DMS53 treated with DMSO at 0.1 percent for 48 hours (cell line): ENCODE results near the gene BIRC3.

Source experiments
- DNase-seq: peaks from one replicate; lab custom pipeline; 2025; ENCODE audit not compliant: unreplicated experiment; lab: John Stamatoyannopoulos, UW

Gene BIRC3

GRCh38 chr11:102317099-102317767 lies at the start of gene BIRC3:
Gene BIRC3, plus strand, starts transcription at chr11:102317484. Its CDS starts 7,026 bp downstream, at chr11:102324510.
- DNase-seq: peak; percentile 93

- no peak for DNase-seq
Observed at GRCh38 chr11:102267609-102268008, 49.7 kb upstream of the BIRC3 start.

GRCh38 chr11:102268083-102268984 lies 49.0 kb upstream of the BIRC3 start:
- peak; percentile 94 for DNase-seq

- peak; percentile 45 for DNase-seq
Observed at GRCh38 chr11:102268985-102269470, 48.3 kb upstream of the BIRC3 start.

- DNase-seq: no peak
Observed at GRCh38 chr11:102269927-102270326, 47.4 kb upstream of the BIRC3 start.

GRCh38 chr11:102272047-102272824 lies 45.0 kb upstream of the BIRC3 start:
- no peak for DNase-seq

GRCh38 chr11:102274628-102275027 lies 42.7 kb upstream of the BIRC3 start:
- no peak for DNase-seq

- no peak for DNase-seq
Observed at GRCh38 chr11:102276362-102276761, 40.9 kb upstream of the BIRC3 start.

- no peak for DNase-seq
Observed at GRCh38 chr11:102276783-102277182, 40.5 kb upstream of the BIRC3 start.

GRCh38 chr11:102279641-102280170 lies 37.6 kb upstream of the BIRC3 start:
- DNase-seq: peak; percentile 34

GRCh38 chr11:102280245-102280833 lies 36.9 kb upstream of the BIRC3 start:
- DNase-seq: no peak

GRCh38 chr11:102283116-102283485 lies 34.2 kb upstream of the BIRC3 start:
- no peak for DNase-seq

GRCh38 chr11:102284008-102284407 lies 33.3 kb upstream of the BIRC3 start:
- no peak for DNase-seq

GRCh38 chr11:102286292-102286691 lies 31.0 kb upstream of the BIRC3 start:
- no peak for DNase-seq

- peak; percentile 94 for DNase-seq
Observed at GRCh38 chr11:102287964-102288724, 29.1 kb upstream of the BIRC3 start.

GRCh38 chr11:102288725-102289083 lies 28.6 kb upstream of the BIRC3 start:
- DNase-seq: no peak

- DNase-seq: no peak
Observed at GRCh38 chr11:102289592-102289991, 27.7 kb upstream of the BIRC3 start.

- no peak for DNase-seq
Observed at GRCh38 chr11:102291831-102292230, 25.5 kb upstream of the BIRC3 start.

- no peak for DNase-seq
Observed at GRCh38 chr11:102292933-102293332, 24.4 kb upstream of the BIRC3 start.
